ENCODE results near the gene ZIC4.

ZIC4 gene

DNA sequence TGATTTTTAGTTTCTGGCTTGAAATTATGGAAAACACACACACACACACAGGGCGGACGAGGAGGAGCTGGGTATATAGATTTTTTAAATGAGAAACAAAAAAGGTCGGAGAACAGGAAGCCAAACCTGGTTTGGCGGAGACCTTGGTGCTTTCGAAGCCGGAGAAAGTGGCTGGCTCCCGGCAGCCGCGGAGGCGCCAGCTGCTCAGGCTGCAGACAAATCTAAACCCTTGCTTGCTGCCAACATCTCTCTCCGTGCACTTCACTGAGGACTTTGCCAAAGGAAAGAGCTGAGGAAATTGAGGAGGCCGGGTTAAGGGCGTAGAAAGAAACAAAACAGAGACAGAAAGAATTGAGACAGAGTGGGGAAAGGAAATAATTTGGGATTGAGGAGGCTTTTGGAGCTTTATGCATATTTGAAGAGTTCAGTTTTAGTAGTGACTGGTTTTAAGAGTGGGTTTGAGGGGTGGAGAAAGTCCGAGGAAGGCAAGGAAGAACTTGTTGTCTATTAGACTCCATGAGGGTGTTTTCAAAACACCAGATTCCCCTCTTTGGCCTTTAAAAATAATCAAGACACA, 5.0 kb upstream of the ZIC4 start:
- no peaks in the 10 kb centered on the region for H3K36me3 ChIP-seq (ENCODE audit: control insufficient read depth, insufficient read depth, low read length)
- H3K4me1 ChIP-seq (ENCODE audit: control insufficient read depth, insufficient read depth, low read length, poor library complexity, severe bottlenecking) = peaks cover 13% of the 10 kb centered on the region
- H3K27ac ChIP-seq (ENCODE audit: insufficient read depth, low read length, poor library complexity, severe bottlenecking) = no peak overlapping the region
- no peaks in the 10 kb centered on the region for H3K9me3 ChIP-seq (ENCODE audit: control insufficient read depth, low read length)
- no peak for DNase-seq
- peaks cover 70% of the 10 kb centered on the region for H3K27me3 ChIP-seq (replicated peaks; ENCODE audit: control insufficient read depth, insufficient read depth, low read length, poor library complexity, severe bottlenecking)
- no peak overlapping the region for H3K4me3 ChIP-seq (ENCODE audit: insufficient read depth, low read depth, low read length, poor library complexity, severe bottlenecking)

DNA sequence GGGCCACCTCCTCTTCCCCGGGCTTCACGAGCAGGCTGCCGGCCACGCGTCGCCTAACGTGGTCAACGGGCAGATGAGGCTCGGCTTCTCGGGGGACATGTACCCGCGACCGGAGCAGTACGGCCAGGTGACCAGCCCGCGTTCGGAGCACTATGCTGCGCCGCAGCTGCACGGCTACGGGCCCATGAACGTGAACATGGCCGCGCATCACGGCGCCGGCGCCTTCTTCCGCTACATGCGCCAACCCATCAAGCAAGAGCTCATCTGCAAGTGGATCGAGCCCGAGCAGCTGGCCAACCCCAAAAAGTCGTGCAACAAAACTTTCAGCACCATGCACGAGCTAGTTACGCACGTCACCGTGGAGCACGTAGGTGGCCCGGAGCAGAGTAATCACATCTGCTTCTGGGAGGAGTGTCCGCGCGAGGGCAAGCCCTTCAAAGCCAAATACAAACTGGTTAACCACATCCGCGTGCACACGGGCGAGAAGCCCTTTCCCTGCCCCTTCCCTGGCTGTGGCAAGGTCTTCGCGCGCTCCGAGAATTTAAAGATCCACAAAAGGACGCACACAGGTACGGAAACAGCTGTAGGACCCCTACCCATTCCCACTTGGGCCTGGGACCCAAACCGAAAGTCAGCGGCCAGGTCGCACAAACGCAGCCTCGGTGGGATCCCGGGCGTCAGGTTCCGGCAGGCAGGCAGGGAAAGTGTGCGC, 4.3 kb upstream of the ZIC4 start:
- Histone ChIP-seq H3K36me3 (ENCODE audit: control insufficient read depth, insufficient read depth, low read length) (no peaks in the 10 kb centered on the region), H3K27me3 (replicated peaks; ENCODE audit: control insufficient read depth, insufficient read depth, low read length, poor library complexity, severe bottlenecking) (peaks cover 71% of the 10 kb centered on the region), H3K4me3 (ENCODE audit: insufficient read depth, low read depth, low read length, poor library complexity, severe bottlenecking) (peak overlapping the region; percentile 11), H3K9me3 (ENCODE audit: control insufficient read depth, low read length) (no peaks in the 10 kb centered on the region), H3K4me1 (ENCODE audit: control insufficient read depth, insufficient read depth, low read length, poor library complexity, severe bottlenecking) (peaks cover 13% of the 10 kb centered on the region), H3K27ac (ENCODE audit: insufficient read depth, low read length, poor library complexity, severe bottlenecking) (no peak overlapping the region)
- no peak for DNase-seq

DNA sequence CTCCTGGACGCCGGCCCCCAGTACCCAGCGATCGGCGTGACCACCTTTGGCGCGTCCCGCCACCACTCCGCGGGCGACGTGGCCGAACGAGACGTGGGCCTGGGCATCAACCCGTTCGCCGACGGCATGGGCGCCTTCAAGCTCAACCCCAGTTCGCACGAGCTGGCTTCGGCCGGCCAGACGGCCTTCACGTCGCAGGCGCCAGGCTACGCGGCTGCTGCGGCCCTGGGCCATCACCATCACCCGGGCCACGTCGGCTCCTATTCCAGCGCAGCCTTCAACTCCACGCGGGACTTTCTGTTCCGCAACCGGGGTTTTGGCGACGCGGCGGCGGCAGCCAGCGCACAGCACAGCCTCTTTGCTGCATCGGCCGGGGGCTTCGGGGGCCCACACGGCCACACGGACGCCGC, 3.8 kb upstream of the ZIC4 start:
- peak overlapping the region; percentile 11 for H3K4me3 ChIP-seq (ENCODE audit: insufficient read depth, low read depth, low read length, poor library complexity, severe bottlenecking)
- no peak overlapping the region for H3K27ac ChIP-seq (ENCODE audit: insufficient read depth, low read length, poor library complexity, severe bottlenecking)
- H3K27me3 ChIP-seq (replicated peaks; ENCODE audit: control insufficient read depth, insufficient read depth, low read length, poor library complexity, severe bottlenecking) = peaks cover 68% of the 10 kb centered on the region
- H3K36me3 ChIP-seq (ENCODE audit: control insufficient read depth, insufficient read depth, low read length) = no peaks in the 10 kb centered on the region
- H3K4me1 ChIP-seq (ENCODE audit: control insufficient read depth, insufficient read depth, low read length, poor library complexity, severe bottlenecking) = peaks cover 13% of the 10 kb centered on the region
- H3K9me3 ChIP-seq (ENCODE audit: control insufficient read depth, low read length) = no peaks in the 10 kb centered on the region
- DNase-seq = no peak

DNA sequence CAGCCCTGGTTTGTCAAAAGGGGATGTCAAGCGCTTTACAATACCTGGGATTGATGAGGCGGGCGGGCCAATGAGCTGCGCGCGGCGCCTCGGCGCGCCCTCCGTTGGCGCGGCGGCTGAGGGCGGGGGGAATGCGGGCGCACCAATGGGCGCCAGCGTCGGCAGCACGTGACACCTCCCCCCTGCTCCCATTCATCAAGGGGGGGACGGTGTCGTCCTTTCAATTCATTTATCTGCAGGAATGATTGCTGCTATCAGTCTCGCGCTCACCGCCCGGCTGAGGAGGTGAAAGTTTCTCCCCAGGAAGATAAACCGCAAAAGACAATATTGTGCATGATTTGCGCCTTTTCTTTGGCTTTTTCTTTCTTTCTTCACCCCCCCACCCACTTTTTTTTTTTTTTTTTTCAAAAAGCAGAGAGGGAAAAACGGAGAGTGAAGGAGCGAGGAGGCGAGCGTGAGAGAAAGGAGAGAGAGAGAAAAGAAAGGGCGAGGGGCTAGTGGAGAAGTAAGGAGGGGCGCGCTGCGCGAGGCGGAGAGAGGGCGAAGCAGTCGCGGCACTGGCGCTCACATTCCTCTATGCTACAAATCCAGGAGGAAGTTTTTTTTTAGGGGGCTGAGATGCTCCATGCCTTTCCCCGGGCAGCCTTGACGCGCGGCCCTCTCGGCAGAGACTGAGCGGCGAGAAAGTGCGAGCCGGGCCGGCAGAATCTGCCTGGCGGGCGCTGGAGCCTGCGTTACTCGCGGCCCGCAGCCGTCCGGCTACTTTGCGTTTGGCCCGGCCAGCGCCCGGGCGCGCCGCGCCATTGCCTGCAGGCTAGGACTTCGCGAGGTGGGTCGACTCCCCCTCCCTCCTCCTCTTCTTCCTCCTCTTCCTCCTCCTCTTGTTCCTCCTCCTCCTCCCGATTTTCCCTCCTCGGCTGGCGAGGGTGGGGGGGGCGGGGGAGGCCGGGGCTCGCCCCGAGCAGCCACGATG, 3.1 kb upstream of the ZIC4 start, which contains the start of gene ZIC1:
TSS of gene ZIC1 (plus strand) at position 223 of the 973 bp plus-strand sequence. CDS start at position 971, 748 bp downstream.
- Histone ChIP-seq H3K36me3 (ENCODE audit: control insufficient read depth, insufficient read depth, low read length) (no peaks in the 10 kb centered on the region), H3K4me3 (ENCODE audit: insufficient read depth, low read depth, low read length, poor library complexity, severe bottlenecking) (no peak within 1 kb of the TSS), H3K4me1 (ENCODE audit: control insufficient read depth, insufficient read depth, low read length, poor library complexity, severe bottlenecking) (peaks cover 13% of the 10 kb centered on the region), H3K27ac (ENCODE audit: insufficient read depth, low read length, poor library complexity, severe bottlenecking) (no peak within 1 kb of the TSS), H3K9me3 (ENCODE audit: control insufficient read depth, low read length) (no peaks in the 10 kb centered on the region), H3K27me3 (replicated peaks; ENCODE audit: control insufficient read depth, insufficient read depth, low read length, poor library complexity, severe bottlenecking) (peaks cover 64% of the 10 kb centered on the region)
- no peak for DNase-seq

DNA sequence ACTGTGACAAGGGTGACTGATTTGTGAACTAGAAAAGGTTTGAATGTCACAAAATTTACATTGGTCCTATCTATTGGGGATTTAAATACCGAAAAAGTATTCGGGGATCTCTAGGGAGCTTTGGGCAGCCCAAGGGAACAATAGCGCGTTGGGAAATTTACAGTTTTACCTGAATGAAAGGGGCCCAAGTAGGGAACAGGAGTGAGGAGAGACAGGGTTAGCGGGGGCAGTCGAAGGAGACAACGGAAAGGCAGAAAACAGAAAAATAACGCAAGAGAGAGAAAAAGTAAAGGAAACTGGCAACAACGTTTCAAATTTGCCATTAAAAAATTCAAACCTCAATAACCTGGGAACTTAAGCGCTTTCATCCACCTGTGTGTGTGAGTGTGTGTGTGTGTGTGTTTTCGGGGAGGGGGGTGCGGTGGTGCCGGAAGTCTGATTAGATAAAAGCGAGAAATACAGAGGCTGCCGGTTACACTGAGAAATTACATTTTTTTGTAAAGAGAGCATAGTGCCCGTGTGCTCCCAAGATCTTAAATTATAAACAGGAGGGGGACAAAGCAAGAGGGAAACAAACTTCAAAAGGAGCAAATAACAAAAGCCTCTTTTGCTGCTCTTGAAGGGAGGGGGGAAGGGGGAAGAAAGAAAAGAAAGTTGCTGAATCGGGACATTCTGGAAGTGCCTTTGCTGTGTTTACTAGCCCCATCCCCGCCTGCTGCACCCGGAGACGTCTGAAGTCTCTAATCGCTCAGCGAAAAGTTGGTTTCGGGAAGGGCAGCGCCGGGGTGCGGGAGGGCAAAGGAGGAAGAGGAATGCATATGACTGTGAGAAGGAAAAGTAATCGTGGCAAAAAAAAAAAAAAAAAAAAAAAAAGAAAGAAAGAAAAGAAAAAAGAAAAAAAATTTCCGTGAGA, 2.1 kb upstream of the ZIC4 start:
- Histone ChIP-seq H3K36me3 (ENCODE audit: control insufficient read depth, insufficient read depth, low read length) (no peaks in the 10 kb centered on the region), H3K4me1 (ENCODE audit: control insufficient read depth, insufficient read depth, low read length, poor library complexity, severe bottlenecking) (peaks cover 13% of the 10 kb centered on the region), H3K27me3 (replicated peaks; ENCODE audit: control insufficient read depth, insufficient read depth, low read length, poor library complexity, severe bottlenecking) (peaks cover 64% of the 10 kb centered on the region), H3K4me3 (ENCODE audit: insufficient read depth, low read depth, low read length, poor library complexity, severe bottlenecking) (no peak overlapping the region), H3K9me3 (ENCODE audit: control insufficient read depth, low read length) (no peaks in the 10 kb centered on the region), H3K27ac (ENCODE audit: insufficient read depth, low read length, poor library complexity, severe bottlenecking) (no peak overlapping the region)
- no peak for DNase-seq

DNA sequence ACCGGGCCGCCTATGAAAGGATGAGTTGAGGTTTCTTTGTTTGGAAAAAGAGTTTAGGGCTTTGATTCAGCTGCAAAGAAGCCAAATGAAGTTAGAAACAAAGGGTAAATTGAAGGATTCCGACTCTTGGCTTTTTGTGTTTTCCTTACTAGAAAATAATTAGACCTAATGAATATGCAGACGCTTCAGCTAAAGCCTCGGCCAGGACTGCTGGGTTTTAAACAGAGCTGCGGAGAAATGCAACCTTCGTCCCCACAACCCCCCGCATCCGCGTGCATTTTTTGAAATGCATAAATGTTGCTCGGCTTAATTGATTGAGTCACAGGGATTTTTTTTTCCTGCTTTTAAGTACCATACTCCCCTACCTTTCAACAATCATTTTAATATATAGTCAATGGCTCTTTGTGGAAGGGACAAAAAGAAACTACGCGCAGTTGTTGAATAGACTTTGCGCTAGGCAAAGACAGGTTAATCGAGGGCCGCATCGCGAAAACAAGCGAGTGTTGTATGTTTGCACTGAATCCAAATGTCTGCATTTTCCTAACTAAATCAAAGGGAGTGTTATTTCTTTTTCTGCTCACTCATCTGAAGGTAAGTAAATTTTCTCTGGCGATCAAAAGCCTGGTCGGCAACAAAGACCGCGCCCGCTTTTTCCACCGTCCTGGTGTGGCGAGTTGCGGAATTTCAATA, 1.3 kb upstream of the ZIC4 start:
- Histone ChIP-seq H3K36me3 (ENCODE audit: control insufficient read depth, insufficient read depth, low read length) (no peaks in the 10 kb centered on the region), H3K4me1 (ENCODE audit: control insufficient read depth, insufficient read depth, low read length, poor library complexity, severe bottlenecking) (peaks cover 11% of the 10 kb centered on the region), H3K4me3 (ENCODE audit: insufficient read depth, low read depth, low read length, poor library complexity, severe bottlenecking) (no peak overlapping the region), H3K27me3 (replicated peaks; ENCODE audit: control insufficient read depth, insufficient read depth, low read length, poor library complexity, severe bottlenecking) (peaks cover 56% of the 10 kb centered on the region), H3K9me3 (ENCODE audit: control insufficient read depth, low read length) (no peaks in the 10 kb centered on the region), H3K27ac (ENCODE audit: insufficient read depth, low read length, poor library complexity, severe bottlenecking) (no peak overlapping the region)
- DNase-seq = no peak

DNA sequence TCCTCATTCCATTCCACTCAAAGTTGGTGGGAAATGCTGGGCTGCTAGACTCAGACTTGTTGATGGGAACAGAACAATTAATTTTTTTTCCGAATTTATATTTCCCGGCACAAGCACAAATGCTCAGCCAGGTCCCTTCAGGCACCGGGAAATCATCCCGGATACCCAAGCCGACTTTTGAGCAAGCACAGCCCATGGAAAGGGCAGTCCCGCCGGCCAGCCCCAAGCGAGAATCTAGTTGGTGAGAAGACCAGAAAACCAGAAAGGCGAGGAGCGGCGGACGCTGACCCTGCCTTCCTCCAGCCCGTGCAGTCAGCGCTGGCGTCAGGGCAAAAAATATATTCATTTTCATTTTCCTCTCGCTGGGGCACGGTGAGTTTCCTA, 763 bp upstream of the ZIC4 start:
- H3K27me3 ChIP-seq (replicated peaks; ENCODE audit: control insufficient read depth, insufficient read depth, low read length, poor library complexity, severe bottlenecking) = peaks cover 51% of the 10 kb centered on the region
- H3K4me3 ChIP-seq (ENCODE audit: insufficient read depth, low read depth, low read length, poor library complexity, severe bottlenecking) = no peak overlapping the region
- H3K9me3 ChIP-seq (ENCODE audit: control insufficient read depth, low read length) = no peaks in the 10 kb centered on the region
- peaks cover 11% of the 10 kb centered on the region for H3K4me1 ChIP-seq (ENCODE audit: control insufficient read depth, insufficient read depth, low read length, poor library complexity, severe bottlenecking)
- H3K36me3 ChIP-seq (ENCODE audit: control insufficient read depth, insufficient read depth, low read length) = no peaks in the 10 kb centered on the region
- no peak overlapping the region for H3K27ac ChIP-seq (ENCODE audit: insufficient read depth, low read length, poor library complexity, severe bottlenecking)
- no peak for DNase-seq

DNA sequence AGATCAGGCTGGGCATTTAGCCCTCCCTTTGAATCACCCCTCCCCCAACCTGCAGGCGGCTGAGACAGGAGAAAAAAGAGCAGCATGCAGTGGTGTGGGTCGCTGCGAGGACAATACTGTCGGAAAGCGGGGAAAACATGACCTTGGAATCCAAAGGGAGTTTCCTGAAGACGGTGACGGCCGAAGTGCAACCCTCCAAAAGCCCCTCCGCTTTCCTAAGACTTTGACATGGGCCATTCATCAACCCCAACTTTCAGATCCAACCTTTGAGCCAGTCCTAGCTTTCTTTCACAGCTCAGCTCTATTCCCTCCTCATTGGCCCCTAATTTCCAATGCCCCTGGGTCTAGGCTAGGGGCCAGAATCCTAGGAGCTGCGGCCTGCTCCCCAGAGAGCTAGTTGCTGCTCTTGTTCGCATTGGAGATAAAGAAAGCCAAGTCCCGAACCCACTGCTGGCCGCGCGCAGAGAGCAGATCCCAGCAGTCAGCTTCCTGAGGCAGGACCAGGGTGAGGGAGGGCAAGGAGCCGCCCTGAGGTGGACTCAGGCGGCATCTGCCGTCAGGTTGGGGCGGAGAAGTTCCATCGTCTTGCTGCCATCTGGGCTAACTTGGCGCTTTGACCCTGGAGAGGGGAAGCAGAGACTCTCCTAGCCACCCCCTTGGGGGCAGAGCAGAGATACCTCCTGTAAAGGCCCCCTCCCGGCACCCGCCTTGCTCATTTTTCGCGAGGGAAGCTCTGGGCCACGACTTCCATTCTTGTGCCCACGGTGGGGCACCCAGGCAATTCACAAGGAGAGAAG, 914 bp downstream of the ZIC4 start:
- no peaks in the 10 kb centered on the region for H3K9me3 ChIP-seq (ENCODE audit: control insufficient read depth, low read length)
- H3K27ac ChIP-seq (ENCODE audit: insufficient read depth, low read length, poor library complexity, severe bottlenecking) = no peak overlapping the region
- H3K4me3 ChIP-seq (ENCODE audit: insufficient read depth, low read depth, low read length, poor library complexity, severe bottlenecking) = no peak overlapping the region
- no peak for DNase-seq
- peaks cover 36% of the 10 kb centered on the region for H3K27me3 ChIP-seq (replicated peaks; ENCODE audit: control insufficient read depth, insufficient read depth, low read length, poor library complexity, severe bottlenecking)
- no peaks in the 10 kb centered on the region for H3K36me3 ChIP-seq (ENCODE audit: control insufficient read depth, insufficient read depth, low read length)
- peaks cover 4% of the 10 kb centered on the region for H3K4me1 ChIP-seq (ENCODE audit: control insufficient read depth, insufficient read depth, low read length, poor library complexity, severe bottlenecking)

All from effector memory CD4-positive, alpha-beta T cell (primary cell).